ENCODE results near the gene HMGCR.

GRCh38 chr5:75364571-75365280 is 27.7 kb downstream of the HMGCR start:
- TF ChIP-seq CTCF (tag by site-specific recombination; IDR thresholded peaks at IDR 0.05): no peak
- TF ChIP-seq REPIN1 (tag by site-specific recombination; IDR thresholded peaks at IDR 0.05; ENCODE audit: low read depth): no peak
- no peak for TF ChIP-seq ZBTB7A (tag by site-specific recombination; IDR thresholded peaks at IDR 0.05; ENCODE audit: low read depth)
- no peak for TF ChIP-seq ZNF112 (tag by site-specific recombination; IDR thresholded peaks at IDR 0.05)
- TF ChIP-seq TSHZ1 (tag by site-specific recombination; IDR thresholded peaks at IDR 0.05; ENCODE audit: borderline replicate concordance): no peak
- TF ChIP-seq ZNF214 (tag by site-specific recombination; IDR thresholded peaks at IDR 0.05; ENCODE audit: borderline replicate concordance): no peak
- TF ChIP-seq ZBTB10 (tag by site-specific recombination; IDR thresholded peaks at IDR 0.05): no peak

All from HEK293 (cell line).